Measurements from ENCODE around the gene RPS26. TPM values are rescaled to one million over a fixed set of nuclear protein-coding genes. Genes with fewer than 3 reads are reported as not detected.

The RPS26 gene
- total and polyA plus RNA-seq, 9 of the 15 experiments (the other 6 are each of a cell fraction or from before 2014, with no cell fraction given): 70.2 to 1,589 (median 852) TPM

GRCh38 chr12:55996715-55997534, 44.8 kb upstream of the RPS26 start, which contains the start of gene SUOX (continued):
- TF ChIP-seq E4F1 (CRISPR knock-in tag; IDR thresholded peaks at IDR 0.05; ENCODE audit: borderline replicate concordance) (no peak), HES1 (IDR thresholded peaks at IDR 0.05; ENCODE audit: low read depth) (no peak), TFAP4 (CRISPR knock-in tag; IDR thresholded peaks at IDR 0.05; ENCODE audit: borderline replicate concordance) (peak; percentile 70; the same call in 1 of the 2 replicates), CGGBP1 (CRISPR knock-in tag; IDR thresholded peaks at IDR 0.05) (no peak), MED1 (CRISPR knock-in tag; IDR thresholded peaks at IDR 0.05; ENCODE audit: borderline replicate concordance) (no peak), POLR2B (IDR thresholded peaks at IDR 0.05; ENCODE audit: low read depth, partially characterized antibody) (peak; percentile 58), ZNF785 (CRISPR knock-in tag; IDR thresholded peaks at IDR 0.05) (no peak), TCF3 (CRISPR knock-in tag; IDR thresholded peaks at IDR 0.05) (peak; percentile 15; the same call in 1 of the 2 replicates), ZNF197 (CRISPR knock-in tag; IDR thresholded peaks at IDR 0.05; ENCODE audit: low read depth) (no peak), ZBTB2 (IDR thresholded peaks at IDR 0.05) (no peak), YY1 (IDR thresholded peaks at IDR 0.05; ENCODE audit: borderline replicate concordance in 1 of 3, control insufficient read depth in 1 of 3, extremely low read depth in 1 of 3, insufficient read depth in 3 of 3, insufficient read length in 1 of 3, insufficient replicate concordance in 2 of 3, low read depth in 1 of 3, low read length in 2 of 3) (peak in 2 of 3 experiments; percentile 54 to 84), SIN3B (IDR thresholded peaks at IDR 0.05; ENCODE audit: low read depth) (peak; percentile 42; the same call in 1 of the 2 replicates), SP2 (IDR thresholded peaks at IDR 0.05; ENCODE audit: extremely low read depth, low read depth, low read length, poor library complexity, severe bottlenecking) (peak; percentile 51), RBM39 (optimal IDR thresholded peaks at IDR 0.05; ENCODE audit: low read depth, low read length) (no peak), RBM22 (IDR thresholded peaks at IDR 0.05; ENCODE audit: low read depth, low read length, poor library complexity, severe bottlenecking) (no peak), ADNP (tag; IDR thresholded peaks at IDR 0.05) (0 out of 2 replicates have a peak, but pooled peaks have one; percentile 13), SP1 (CRISPR knock-in tag; IDR thresholded peaks at IDR 0.05) (no peak; the same call in none of the 2 replicates), NCOA4 (IDR thresholded peaks at IDR 0.05; ENCODE audit: partially characterized antibody) (no peak), MYC (IDR thresholded peaks at IDR 0.05; ENCODE audit: low read depth, low read length) (no peak; the same call in 1 of the 2 replicates), MYC (CRISPR knock-in tag; IDR thresholded peaks at IDR 0.05; ENCODE audit: borderline replicate concordance, low read depth) (no peak), NR2F6 (CRISPR knock-in tag; IDR thresholded peaks at IDR 0.05) (peak; percentile 79; the same call in 1 of the 2 replicates)
